ENCODE data around the gene PLCXD3.

DNA sequence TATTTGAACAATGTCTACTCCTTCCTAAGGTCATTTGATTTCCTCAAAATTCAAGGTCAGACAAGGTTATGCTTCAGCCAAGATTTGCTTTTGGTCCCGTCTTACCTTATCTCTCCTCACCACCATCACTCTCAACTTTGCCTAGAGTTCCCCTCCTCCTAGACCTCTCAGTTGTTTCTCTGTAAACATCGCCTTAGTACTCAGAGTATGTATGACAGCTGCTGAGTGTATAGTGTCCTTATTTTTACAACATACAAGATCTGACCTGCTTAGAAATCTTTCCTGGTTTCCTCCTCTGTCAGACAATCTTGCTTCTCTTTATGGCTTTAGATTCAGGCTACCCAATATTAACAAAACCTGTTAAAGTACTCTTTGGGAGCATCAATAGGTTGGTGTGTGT is 247.1 kb downstream of the PLCXD3 start:
- no peak for TF ChIP-seq CHD4 (IDR thresholded peaks at IDR 0.05)
- no peak for TF ChIP-seq CTCF (IDR thresholded peaks at IDR 0.05 in 2 of 3, conservative IDR thresholded peaks at IDR 0.05 in 1 of 3; ENCODE audit: control insufficient read depth in 2 of 3, extremely low read depth in 1 of 3, insufficient read depth in 1 of 3, low read depth in 3 of 3, low read length in 3 of 3)
- TF ChIP-seq FOXK2 (IDR thresholded peaks at IDR 0.05) = no peak
- no peak for TF ChIP-seq BCL3 (IDR thresholded peaks at IDR 0.05; ENCODE audit: borderline replicate concordance, insufficient read depth, low read depth, low read length, poor library complexity, severe bottlenecking)
- TF ChIP-seq SRF (IDR thresholded peaks at IDR 0.05; ENCODE audit: low read depth in 2 of 2, low read length in 2 of 2) = no peak
- TF ChIP-seq, protein P1, sequence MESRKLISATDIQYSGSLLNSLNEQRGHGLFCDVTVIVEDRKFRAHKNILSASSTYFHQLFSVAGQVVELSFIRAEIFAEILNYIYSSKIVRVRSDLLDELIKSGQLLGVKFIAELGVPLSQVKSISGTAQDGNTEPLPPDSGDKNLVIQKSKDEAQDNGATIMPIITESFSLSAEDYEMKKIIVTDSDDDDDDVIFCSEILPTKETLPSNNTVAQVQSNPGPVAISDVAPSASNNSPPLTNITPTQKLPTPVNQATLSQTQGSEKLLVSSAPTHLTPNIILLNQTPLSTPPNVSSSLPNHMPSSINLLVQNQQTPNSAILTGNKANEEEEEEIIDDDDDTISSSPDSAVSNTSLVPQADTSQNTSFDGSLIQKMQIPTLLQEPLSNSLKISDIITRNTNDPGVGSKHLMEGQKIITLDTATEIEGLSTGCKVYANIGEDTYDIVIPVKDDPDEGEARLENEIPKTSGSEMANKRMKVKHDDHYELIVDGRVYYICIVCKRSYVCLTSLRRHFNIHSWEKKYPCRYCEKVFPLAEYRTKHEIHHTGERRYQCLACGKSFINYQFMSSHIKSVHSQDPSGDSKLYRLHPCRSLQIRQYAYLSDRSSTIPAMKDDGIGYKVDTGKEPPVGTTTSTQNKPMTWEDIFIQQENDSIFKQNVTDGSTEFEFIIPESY (IDR thresholded peaks at IDR 0.05) = no peak
- TF ChIP-seq, protein P2, sequence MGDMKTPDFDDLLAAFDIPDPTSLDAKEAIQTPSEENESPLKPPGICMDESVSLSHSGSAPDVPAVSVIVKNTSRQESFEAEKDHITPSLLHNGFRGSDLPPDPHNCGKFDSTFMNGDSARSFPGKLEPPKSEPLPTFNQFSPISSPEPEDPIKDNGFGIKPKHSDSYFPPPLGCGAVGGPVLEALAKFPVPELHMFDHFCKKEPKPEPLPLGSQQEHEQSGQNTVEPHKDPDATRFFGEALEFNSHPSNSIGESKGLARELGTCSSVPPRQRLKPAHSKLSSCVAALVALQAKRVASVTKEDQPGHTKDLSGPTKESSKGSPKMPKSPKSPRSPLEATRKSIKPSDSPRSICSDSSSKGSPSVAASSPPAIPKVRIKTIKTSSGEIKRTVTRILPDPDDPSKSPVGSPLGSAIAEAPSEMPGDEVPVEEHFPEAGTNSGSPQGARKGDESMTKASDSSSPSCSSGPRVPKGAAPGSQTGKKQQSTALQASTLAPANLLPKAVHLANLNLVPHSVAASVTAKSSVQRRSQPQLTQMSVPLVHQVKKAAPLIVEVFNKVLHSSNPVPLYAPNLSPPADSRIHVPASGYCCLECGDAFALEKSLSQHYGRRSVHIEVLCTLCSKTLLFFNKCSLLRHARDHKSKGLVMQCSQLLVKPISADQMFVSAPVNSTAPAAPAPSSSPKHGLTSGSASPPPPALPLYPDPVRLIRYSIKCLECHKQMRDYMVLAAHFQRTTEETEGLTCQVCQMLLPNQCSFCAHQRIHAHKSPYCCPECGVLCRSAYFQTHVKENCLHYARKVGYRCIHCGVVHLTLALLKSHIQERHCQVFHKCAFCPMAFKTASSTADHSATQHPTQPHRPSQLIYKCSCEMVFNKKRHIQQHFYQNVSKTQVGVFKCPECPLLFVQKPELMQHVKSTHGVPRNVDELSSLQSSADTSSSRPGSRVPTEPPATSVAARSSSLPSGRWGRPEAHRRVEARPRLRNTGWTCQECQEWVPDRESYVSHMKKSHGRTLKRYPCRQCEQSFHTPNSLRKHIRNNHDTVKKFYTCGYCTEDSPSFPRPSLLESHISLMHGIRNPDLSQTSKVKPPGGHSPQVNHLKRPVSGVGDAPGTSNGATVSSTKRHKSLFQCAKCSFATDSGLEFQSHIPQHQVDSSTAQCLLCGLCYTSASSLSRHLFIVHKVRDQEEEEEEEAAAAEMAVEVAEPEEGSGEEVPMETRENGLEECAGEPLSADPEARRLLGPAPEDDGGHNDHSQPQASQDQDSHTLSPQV (IDR thresholded peaks at IDR 0.05) = no peak
